ENCODE data around the gene ATG9B.

ATG9B gene

DNA sequence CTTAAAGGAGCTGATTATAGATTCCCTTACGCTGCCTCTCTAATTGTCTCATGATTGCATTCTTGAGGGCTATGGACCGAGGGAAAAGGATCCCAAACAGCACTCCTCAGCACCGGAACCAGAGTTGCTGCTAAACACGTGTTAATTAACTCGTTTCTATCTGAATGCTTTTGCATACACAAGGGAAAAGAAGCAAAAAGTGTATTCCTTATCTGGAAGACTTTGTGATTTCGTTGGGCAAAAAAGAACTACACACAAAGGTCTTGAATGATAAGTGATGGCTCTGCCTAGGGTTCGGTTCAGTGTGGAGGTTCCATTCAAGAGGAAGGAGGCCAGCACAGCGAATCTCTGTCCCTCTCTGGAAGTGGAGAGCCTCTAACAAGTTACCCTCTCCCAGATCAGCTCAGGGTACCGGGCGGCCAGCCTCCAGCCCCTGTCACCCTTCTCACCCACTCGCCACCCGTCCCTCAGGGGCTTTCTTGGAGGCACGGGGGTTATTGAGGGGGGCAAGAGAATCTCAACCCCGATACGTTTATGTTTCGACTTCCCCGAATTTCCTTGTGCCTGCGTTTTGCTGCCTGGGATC, 34.6 kb upstream of the ATG9B start:
- in situ Hi-C loops (cut with HindIII; ENCODE audit: low sequenced_read_pairs) = no loop called here
- peak; percentile 36 for DNase-seq (ENCODE audit: low read depth, low spot score)

GRCh38 chr7:151057989-151058780, 33.9 kb upstream of the ATG9B start:
- peak; percentile 100 for DNase-seq (ENCODE audit: low read depth, low spot score)
- peak overlapping the region; percentile 64 for H3K4me3 ChIP-seq (ENCODE audit: low read depth, low read length)
- in situ Hi-C loops (cut with HindIII; ENCODE audit: low sequenced_read_pairs) = no loop called here
- TF ChIP-seq CTCF (IDR thresholded peaks at IDR 0.05; ENCODE audit: low read depth, low read length) = no peak

More for the DNA sequence above, 34.6 kb upstream of the ATG9B start:
- no peak for TF ChIP-seq CTCF (IDR thresholded peaks at IDR 0.05; ENCODE audit: low read depth, low read length)
- H3K4me3 ChIP-seq (ENCODE audit: low read depth, low read length) = peak overlapping the region; percentile 41

GRCh38 chr7:151057506-151057988, 33.3 kb upstream of the ATG9B start, which contains the start of gene CDK5:
CDK5 (minus strand) TSS chr7:151057897; CDS start chr7:151057848, 49 bp downstream.
- TF ChIP-seq CTCF (IDR thresholded peaks at IDR 0.05; ENCODE audit: low read depth, low read length) = no peak
- DNase-seq (ENCODE audit: low read depth, low spot score) = no peak
- peak within 1 kb of the TSS; percentile 64 for H3K4me3 ChIP-seq (ENCODE audit: low read depth, low read length)
- in situ Hi-C loops (cut with HindIII; ENCODE audit: low sequenced_read_pairs) = no loop called here

DNA sequence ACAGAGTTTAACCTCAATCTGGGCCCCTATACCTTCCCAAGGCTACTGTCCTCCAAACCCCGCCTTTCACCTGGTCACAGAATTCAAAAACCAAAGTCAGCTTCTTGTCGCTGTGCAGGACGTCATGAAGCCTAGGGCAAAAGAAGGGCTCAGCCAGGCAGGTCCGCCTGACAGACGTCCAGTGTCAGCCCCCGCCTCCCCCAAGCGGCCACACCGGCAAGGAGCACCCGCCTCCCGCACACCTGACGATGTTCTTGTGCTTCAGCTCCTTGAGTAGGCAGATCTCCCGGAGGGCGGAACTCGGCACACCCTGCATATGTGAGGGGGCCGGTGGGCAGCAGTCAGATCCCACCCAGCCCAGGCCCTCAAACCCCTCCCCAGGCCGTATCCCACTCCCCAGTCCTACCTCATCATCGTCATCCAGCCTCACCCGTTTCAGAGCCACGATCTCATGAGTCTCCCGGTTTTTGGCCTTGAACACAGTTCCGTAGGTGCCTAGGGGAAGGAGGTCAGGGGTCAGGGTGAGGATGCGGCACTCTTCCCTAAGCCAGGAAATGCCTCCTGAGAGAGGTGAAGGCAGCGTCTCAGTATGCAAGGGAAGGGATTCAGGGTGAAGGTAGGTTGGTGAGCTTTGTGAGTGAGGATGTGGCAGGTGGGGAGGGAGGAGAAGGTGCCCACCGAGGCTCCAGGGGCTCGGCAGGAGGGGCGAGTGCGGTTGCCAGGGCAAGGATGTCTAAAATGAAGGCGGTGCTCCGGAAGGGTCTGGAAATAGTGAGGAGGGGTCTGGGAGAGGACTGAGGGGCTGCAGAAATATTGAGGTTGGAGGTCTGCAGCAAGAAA, 32.6 kb upstream of the ATG9B start:
- DNase-seq (ENCODE audit: low read depth, low spot score) = no peak
- in situ Hi-C loops (cut with HindIII; ENCODE audit: low sequenced_read_pairs) = no loop called here

DNA sequence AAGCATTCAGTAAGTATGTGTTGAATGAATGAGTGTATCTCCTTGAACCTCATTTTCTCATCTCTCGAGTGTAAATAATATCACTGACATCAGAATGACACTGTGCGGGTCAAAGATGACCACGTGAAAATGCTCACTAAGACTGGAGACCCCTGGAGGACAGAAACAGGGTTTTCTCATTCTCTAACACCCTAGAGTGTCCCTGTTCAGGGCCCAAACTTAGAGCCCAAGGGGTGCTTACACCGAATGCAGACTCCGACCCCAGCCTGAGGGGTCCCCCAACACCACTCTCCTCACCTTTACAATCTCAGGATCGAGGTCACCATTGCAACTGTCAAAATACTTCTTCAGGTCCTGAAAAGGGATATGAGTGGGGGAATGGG, 32.0 kb upstream of the ATG9B start:
- DNase-seq (ENCODE audit: low read depth, low spot score) = no peak
- no peak for TF ChIP-seq CTCF (IDR thresholded peaks at IDR 0.05; ENCODE audit: low read depth, low read length)
- H3K4me3 ChIP-seq (ENCODE audit: low read depth, low read length) = no peak overlapping the region
- in situ Hi-C loops (cut with HindIII; ENCODE audit: low sequenced_read_pairs) = no loop called here

More for the DNA sequence above, 32.6 kb upstream of the ATG9B start:
- no peak for TF ChIP-seq CTCF (IDR thresholded peaks at IDR 0.05; ENCODE audit: low read depth, low read length)
- H3K4me3 ChIP-seq (ENCODE audit: low read depth, low read length) = peak overlapping the region; percentile 64

- in situ Hi-C loops (cut with HindIII; ENCODE audit: low sequenced_read_pairs) = no loop called here
- DNase-seq (ENCODE audit: low read depth, low spot score) = no peak
- no peak overlapping the region for H3K4me3 ChIP-seq (ENCODE audit: low read depth, low read length)
- TF ChIP-seq CTCF (IDR thresholded peaks at IDR 0.05; ENCODE audit: low read depth, low read length) = no peak
Measured at GRCh38 chr7:151053751-151054150, 29.5 kb upstream of the ATG9B start.
